IMR-90 (cell line): Measurements from ENCODE around the gene RAB37. TPM values are rescaled to one million over a fixed set of nuclear protein-coding genes. Genes with fewer than 3 reads are reported as not detected.

Source experiments
- ATAC-seq: fragments of 200-7000 bp; cut with Tn5 transposase; 2 replicates; pipeline ENCODE4 v1.9.1; 2020; ENCODE audit warnings: low read depth, mild to moderate bottlenecking, moderate library complexity
- BruUV-seq: library from RNA; stranded (reverse); fragments of 400-500 nt; replicated peaks from 2 replicates; lab custom pipeline; 2021; lab: Mats Ljungman, UMichigan
- CTCF ChIA-PET: fragments of 300-600 bp; formaldehyde crosslinking; extraction: SDS; loops from one replicate; lab custom pipeline; 2021; ENCODE audit warnings: antibody characterized with exemption; lab: Yijun Ruan, JAX
- POLR2A ChIA-PET: fragments of 300-600 bp; sonication (Branson Sonifier 250); formaldehyde crosslinking; loops from one replicate; lab custom pipeline; 2022; ENCODE audit warnings: antibody characterized with exemption; ENCODE audit not compliant: unreplicated experiment; lab: Charles Lee
- DNase-seq: peaks from one replicate; pipeline ENCODE4 v3.0.0; 2013
- H2AFZ ChIP-seq: replicated peaks from 2 replicates; pipeline ENCODE3; 2013; ENCODE audit warnings: low read length, mild to moderate bottlenecking; ENCODE audit not compliant: poor library complexity
- H2AK5ac ChIP-seq: 2 replicates; pipeline ENCODE4 v1.6.1; 2013; ENCODE audit warnings: low read depth, low read length, inconsistent platforms
- H2AK9ac ChIP-seq: replicated peaks from 2 replicates; pipeline ENCODE3; 2013; ENCODE audit warnings: mild to moderate bottlenecking, low read depth, low read length, moderate library complexity; ENCODE audit not compliant: poor library complexity
- H2BK120ac ChIP-seq: 2 replicates; pipeline ENCODE4 v1.6.1; 2013; ENCODE audit warnings: low read depth, low read length, inconsistent platforms
- H2BK15ac ChIP-seq: 3 replicates; pipeline ENCODE4 v1.6.1; 2013; ENCODE audit warnings: low read depth, low read length, inconsistent platforms
- H2BK20ac ChIP-seq: 2 replicates; pipeline ENCODE4 v1.6.1; 2013; ENCODE audit warnings: low read depth, mild to moderate bottlenecking, inconsistent platforms, low read length, moderate library complexity
- H2BK5ac ChIP-seq: 2 replicates; pipeline ENCODE4 v1.6.1; 2013; ENCODE audit warnings: mild to moderate bottlenecking, low read depth, low read length, inconsistent platforms; ENCODE audit not compliant: poor library complexity, severe bottlenecking
- H3K14ac ChIP-seq: replicated peaks from 2 replicates; pipeline ENCODE4 v1.6.1; 2013; ENCODE audit warnings: low read depth, low read length, inconsistent platforms
- H3K18ac ChIP-seq: 2 replicates; pipeline ENCODE4 v1.6.1; 2013; ENCODE audit warnings: low read depth, low read length, control low read depth
- H3K23ac ChIP-seq: 2 replicates; pipeline ENCODE4 v1.6.1; 2013; ENCODE audit warnings: low read depth, low read length, inconsistent platforms
- H3K27ac ChIP-seq: 2 replicates; pipeline ENCODE4 v1.5.1; 2013; ENCODE audit warnings: mild to moderate bottlenecking, control low read depth, low read length; ENCODE audit not compliant: insufficient read depth
- H3K27me3 ChIP-seq: 2 replicates; pipeline ENCODE4 v1.6.1; 2013; ENCODE audit warnings: low read length; ENCODE audit not compliant: control insufficient read depth, insufficient read depth
- H3K36me3 ChIP-seq: 2 replicates; pipeline ENCODE4 v1.6.1; 2013; ENCODE audit warnings: low read length, mixed read lengths; ENCODE audit not compliant: control insufficient read depth, insufficient read depth
- H3K4ac ChIP-seq: 2 replicates; pipeline ENCODE4 v1.6.1; 2013; ENCODE audit warnings: low read depth, low read length, inconsistent platforms
- H3K4me1 ChIP-seq: 2 replicates; pipeline ENCODE4 v1.6.1; 2013; ENCODE audit warnings: low read length, mixed read lengths; ENCODE audit not compliant: control insufficient read depth, insufficient read depth
- H3K4me2 ChIP-seq: 2 replicates; pipeline ENCODE4 v1.6.1; 2013; ENCODE audit warnings: low read depth, mild to moderate bottlenecking, control low read depth, low read length, moderate library complexity
- H3K4me3 ChIP-seq: 2 replicates; pipeline ENCODE4 v1.5.1; 2013; ENCODE audit warnings: low read depth, mild to moderate bottlenecking, control low read depth, low read length, moderate library complexity; ENCODE audit not compliant: insufficient read depth
- H3K56ac ChIP-seq: 2 replicates; pipeline ENCODE4 v1.6.1; 2013; ENCODE audit warnings: low read length, inconsistent platforms; ENCODE audit not compliant: insufficient read depth; ENCODE audit errors: extremely low read depth
- H3K79me1 ChIP-seq, 2 experiments: 2 replicates each; pipeline ENCODE4 v1.6.1; 2013; ENCODE audit warnings: low read length in 2 of 2, inconsistent platforms in 1 of 2, low read depth in 1 of 2
- H3K9ac ChIP-seq: 2 replicates; pipeline ENCODE4 v1.6.1; 2013; ENCODE audit warnings: low read depth, low read length, control low read depth
- H3K9me1 ChIP-seq: 2 replicates; pipeline ENCODE4 v1.6.1; 2013; ENCODE audit warnings: low read length, inconsistent platforms; ENCODE audit not compliant: insufficient read depth
- H3K9me3 ChIP-seq: 2 replicates; pipeline ENCODE4 v1.6.1; 2013; ENCODE audit warnings: low read length; ENCODE audit not compliant: control insufficient read depth, insufficient read depth
- H4K20me1 ChIP-seq: 2 replicates; pipeline ENCODE4 v1.6.1; 2013; ENCODE audit warnings: low read length, inconsistent platforms; ENCODE audit not compliant: insufficient read depth
- H4K5ac ChIP-seq: 2 replicates; pipeline ENCODE4 v1.6.1; 2013; ENCODE audit warnings: mild to moderate bottlenecking, low read depth, low read length, control low read depth
- H4K8ac ChIP-seq, 2 experiments: 2 replicates each; pipeline ENCODE4 v1.6.1; 2013; ENCODE audit warnings: low read depth in 2 of 2, low read length in 2 of 2, control low read depth in 1 of 2, inconsistent platforms in 1 of 2
- H4K91ac ChIP-seq: 2 replicates; pipeline ENCODE4 v1.6.1; 2013; ENCODE audit warnings: low read depth, low read length, inconsistent platforms; ENCODE audit not compliant: insufficient read depth
- BHLHE40 ChIP-seq: fragments of 150-350 bp; IDR thresholded peaks from 2 replicates; pipeline ENCODE4 v1.6.1; 2016; ENCODE audit warnings: mild to moderate bottlenecking, low read depth, low read length
- CEBPB ChIP-seq: IDR thresholded peaks from 2 replicates; pipeline ENCODE4 v1.6.1; 2012; ENCODE audit warnings: low read depth, low read length, improper control_type of control experiment
- CHD1 ChIP-seq: IDR thresholded peaks from 2 replicates; pipeline ENCODE4 v1.6.1; 2012; ENCODE audit warnings: low read depth, low read length, improper control_type of control experiment
- FOS ChIP-seq: fragments of 150-350 bp; IDR thresholded peaks from 2 replicates; pipeline ENCODE4 v1.6.1; 2016; ENCODE audit warnings: low read depth, low read length
- MXI1 ChIP-seq: IDR thresholded peaks from 2 replicates; pipeline ENCODE4 v1.6.1; 2012; ENCODE audit warnings: low read depth, mild to moderate bottlenecking, low read length, moderate library complexity, borderline replicate concordance
- NFE2L2 ChIP-seq: fragments of 150-350 bp; IDR thresholded peaks from 2 replicates; pipeline ENCODE4 v1.6.1; 2016; ENCODE audit warnings: low read depth, mild to moderate bottlenecking, low read length
- RAD21 ChIP-seq: IDR thresholded peaks from 2 replicates; pipeline ENCODE4 v1.6.1; 2012; ENCODE audit warnings: low read length, improper control_type of control experiment
- RCOR1 ChIP-seq: IDR thresholded peaks from 2 replicates; pipeline ENCODE4 v1.6.1; 2012; ENCODE audit warnings: mild to moderate bottlenecking, low read length, improper control_type of control experiment; ENCODE audit not compliant: insufficient replicate concordance
- RFX5 ChIP-seq: IDR thresholded peaks from 2 replicates; pipeline ENCODE4 v1.8.0; 2012; ENCODE audit warnings: low read depth, mild to moderate bottlenecking, low read length, moderate library complexity
- SMC3 ChIP-seq: fragments of 150-350 bp; IDR thresholded peaks from 2 replicates; pipeline ENCODE4 v1.6.1; 2016; ENCODE audit warnings: low read depth, mild to moderate bottlenecking, antibody characterized with exemption, low read length, moderate library complexity
- WGBS, 2 experiments: methylation state at CpG; one replicate each; pipeline versions ENCODE4 v1.1.5 to v1.1.7; 2013; ENCODE audit warnings: missing lambda C conversion rate in 2 of 2; ENCODE audit not compliant: insufficient read length in 1 of 2; ENCODE audit errors: extremely low coverage in 2 of 2; 5-methylcytosine and 5-hydroxymethylcytosine counted together
- dilution Hi-C: fragments of 300-500 bp; cut with HindIII; formaldehyde crosslinking; loops from one replicate; pipeline ENCODE4 v1.14.3; 2018; ENCODE audit warnings: low sequenced_read_pairs; ENCODE audit not compliant: unreplicated experiment
- in situ Hi-C: fragments of 300-500 bp; cut with MboI; formaldehyde crosslinking; loops from 3 replicates; pipeline ENCODE4 v1.14.3; 2019; ENCODE audit warnings: low sequenced_read_pairs, inconsistent platforms, mixed read lengths
- intact Hi-C: fragments of 100-400 bp; cut with micrococcal nuclease; formaldehyde crosslinking; loops from 2 replicates; pipeline ENCODE4 v1.10.0; 2022
- polyA plus RNA-seq, 3 experiments: library from polyadenylated mRNA; depleted of rRNA; stranded (reverse); fragments of >200 nt; gene quantifications; 2 replicates each; pipeline ENCODE4 v1.2.3, GENCODE V29; 2012; ENCODE audit warnings: low replicate concordance in 1 of 3
- total RNA-seq: library from RNA; depleted of rRNA; stranded (reverse); fragments of >200 nt; gene quantifications from 2 replicates; pipeline ENCODE4 v1.2.3, GENCODE V29; 2012
- TF ChIP-seq, protein P1 (sequence below): fragments of 150-350 bp; IDR thresholded peaks from 2 replicates; pipeline ENCODE4 v1.6.1; 2016; ENCODE audit warnings: low read depth, mild to moderate bottlenecking, low read length, moderate library complexity, borderline replicate concordance
- TF ChIP-seq, protein P2 (sequence below): fragments of 150-350 bp; IDR thresholded peaks from 2 replicates; pipeline ENCODE4 v1.6.1; 2017; ENCODE audit warnings: mild to moderate bottlenecking, antibody characterized with exemption, low read length, low read depth
- TF ChIP-seq, protein P3 (sequence below): conservative IDR thresholded peaks from 2 replicates; pipeline ENCODE4 v1.5.1; 2012; ENCODE audit warnings: mild to moderate bottlenecking, low read depth, low read length, improper control_type of control experiment

RAB37 gene
- total and polyA plus RNA-seq, 2 of the 4 experiments (the other 2 are of a cell fraction): 0.19 TPM; not detected in 1

DNA sequence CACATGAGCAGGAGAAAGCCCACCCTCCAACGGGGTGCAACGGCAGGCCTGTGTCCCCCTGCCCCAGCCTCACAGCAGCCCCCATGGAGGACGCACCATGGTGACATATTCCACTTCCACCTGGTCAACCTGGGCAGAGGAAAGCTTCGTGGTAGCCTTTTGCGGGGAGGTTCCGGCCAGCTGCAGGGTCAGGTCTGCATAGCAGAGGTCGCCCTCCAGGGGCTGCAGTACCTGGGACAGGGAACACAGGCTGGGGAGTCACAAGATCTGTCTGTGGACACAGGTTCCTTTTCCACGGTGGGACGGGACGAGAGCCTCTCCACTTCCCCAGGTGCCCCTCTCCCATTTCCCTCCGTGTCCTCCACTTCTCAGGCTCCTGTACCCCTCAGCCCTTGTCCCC, 41.4 kb upstream of the RAB37 start:
- no peaks in the 10 kb centered on the region; the same call in 1 of the 2 replicates for H4K20me1 ChIP-seq
- no peaks in the 10 kb centered on the region for H3K27me3 ChIP-seq
- POLR2A ChIA-PET: no interaction called here
- H3K36me3 ChIP-seq: no peaks in the 10 kb centered on the region
- H3K4me3 ChIP-seq: no peak overlapping the region
- H4K91ac ChIP-seq: no peak overlapping the region
- intact Hi-C loops (no loop called here), in situ Hi-C loops (no loop called here), dilution Hi-C loops (no loop called here)
- no peak overlapping the region for H2BK20ac ChIP-seq
- H2AK9ac ChIP-seq: no peak overlapping the region
- no peaks in the 10 kb centered on the region; the same call in 1 of the 2 replicates for H3K9me1 ChIP-seq
- H3K9me3 ChIP-seq: no peaks in the 10 kb centered on the region
- H3K23ac ChIP-seq: no peak overlapping the region
- WGBS, 2 experiments: 61% methylated on average over 7 of the region's 11 CpGs; no CpG with 5 or more reads in 1 of the 2 experiments
- H3K79me1 ChIP-seq: no peaks in the 10 kb centered on the region
- H3K14ac ChIP-seq: no peak overlapping the region
- H3K56ac ChIP-seq: no peak overlapping the region
- H2AFZ ChIP-seq: no peak overlapping the region
- TF ChIP-seq SMC3: no peak
- TF ChIP-seq, protein P1, sequence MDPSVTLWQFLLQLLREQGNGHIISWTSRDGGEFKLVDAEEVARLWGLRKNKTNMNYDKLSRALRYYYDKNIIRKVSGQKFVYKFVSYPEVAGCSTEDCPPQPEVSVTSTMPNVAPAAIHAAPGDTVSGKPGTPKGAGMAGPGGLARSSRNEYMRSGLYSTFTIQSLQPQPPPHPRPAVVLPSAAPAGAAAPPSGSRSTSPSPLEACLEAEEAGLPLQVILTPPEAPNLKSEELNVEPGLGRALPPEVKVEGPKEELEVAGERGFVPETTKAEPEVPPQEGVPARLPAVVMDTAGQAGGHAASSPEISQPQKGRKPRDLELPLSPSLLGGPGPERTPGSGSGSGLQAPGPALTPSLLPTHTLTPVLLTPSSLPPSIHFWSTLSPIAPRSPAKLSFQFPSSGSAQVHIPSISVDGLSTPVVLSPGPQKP: no peak
- no peak for TF ChIP-seq BHLHE40
- TF ChIP-seq FOS: no peak
- no peak for TF ChIP-seq CHD1
- TF ChIP-seq, protein P2, sequence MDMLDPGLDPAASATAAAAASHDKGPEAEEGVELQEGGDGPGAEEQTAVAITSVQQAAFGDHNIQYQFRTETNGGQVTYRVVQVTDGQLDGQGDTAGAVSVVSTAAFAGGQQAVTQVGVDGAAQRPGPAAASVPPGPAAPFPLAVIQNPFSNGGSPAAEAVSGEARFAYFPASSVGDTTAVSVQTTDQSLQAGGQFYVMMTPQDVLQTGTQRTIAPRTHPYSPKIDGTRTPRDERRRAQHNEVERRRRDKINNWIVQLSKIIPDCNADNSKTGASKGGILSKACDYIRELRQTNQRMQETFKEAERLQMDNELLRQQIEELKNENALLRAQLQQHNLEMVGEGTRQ: no peak
- no peak for TF ChIP-seq RCOR1
- TF ChIP-seq CEBPB: no peak
- TF ChIP-seq RAD21: no peak
- TF ChIP-seq NFE2L2: no peak
- TF ChIP-seq RFX5: no peak
- TF ChIP-seq, protein P3, sequence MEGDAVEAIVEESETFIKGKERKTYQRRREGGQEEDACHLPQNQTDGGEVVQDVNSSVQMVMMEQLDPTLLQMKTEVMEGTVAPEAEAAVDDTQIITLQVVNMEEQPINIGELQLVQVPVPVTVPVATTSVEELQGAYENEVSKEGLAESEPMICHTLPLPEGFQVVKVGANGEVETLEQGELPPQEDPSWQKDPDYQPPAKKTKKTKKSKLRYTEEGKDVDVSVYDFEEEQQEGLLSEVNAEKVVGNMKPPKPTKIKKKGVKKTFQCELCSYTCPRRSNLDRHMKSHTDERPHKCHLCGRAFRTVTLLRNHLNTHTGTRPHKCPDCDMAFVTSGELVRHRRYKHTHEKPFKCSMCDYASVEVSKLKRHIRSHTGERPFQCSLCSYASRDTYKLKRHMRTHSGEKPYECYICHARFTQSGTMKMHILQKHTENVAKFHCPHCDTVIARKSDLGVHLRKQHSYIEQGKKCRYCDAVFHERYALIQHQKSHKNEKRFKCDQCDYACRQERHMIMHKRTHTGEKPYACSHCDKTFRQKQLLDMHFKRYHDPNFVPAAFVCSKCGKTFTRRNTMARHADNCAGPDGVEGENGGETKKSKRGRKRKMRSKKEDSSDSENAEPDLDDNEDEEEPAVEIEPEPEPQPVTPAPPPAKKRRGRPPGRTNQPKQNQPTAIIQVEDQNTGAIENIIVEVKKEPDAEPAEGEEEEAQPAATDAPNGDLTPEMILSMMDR: no peak
- no peak for TF ChIP-seq MXI1
- no peak overlapping the region for H2BK120ac ChIP-seq
- no peak for ATAC-seq
- H2BK15ac ChIP-seq: no peak overlapping the region
- BruUV-seq: no TSS peak
- no peak overlapping the region for H3K27ac ChIP-seq
- H2BK5ac ChIP-seq: no peak overlapping the region
- DNase-seq: no peak
- H3K18ac ChIP-seq: no peak overlapping the region
- no peaks in the 10 kb centered on the region for H3K4me1 ChIP-seq
- H3K4me2 ChIP-seq: no peak overlapping the region
- H3K9ac ChIP-seq: no peak overlapping the region
- no peak overlapping the region for H4K5ac ChIP-seq
- H4K8ac ChIP-seq: no peak overlapping the region
- H3K4ac ChIP-seq: no peak overlapping the region
- CTCF ChIA-PET: no interaction called here
- no peak overlapping the region for H2AK5ac ChIP-seq
